Hematopoietic multipotent progenitor cell (in vitro differentiated cells): ENCODE data around the gene TCF4. TPM values are rescaled to one million over a fixed set of nuclear protein-coding genes. Genes with fewer than 3 reads are reported as not detected.
A peak's percentile ranks its signal among the peaks of the same experiment; 100 is the strongest.

ENCODE experiments used
- DNase-seq, 3 donors: peaks; one replicate each; pipeline ENCODE4 v3.0.0-alpha.2; 2011 to 2015; ENCODE audit warnings: low read depth in 2 of 3, low spot score in 2 of 3
- total RNA-seq: library from RNA; depleted of rRNA; stranded (reverse); fragments of >200 nt; gene quantifications from one replicate; pipeline ENCODE4 v1.2.3, GENCODE V29; 2012

TCF4 gene
- total RNA-seq, 1 donor, result 127 TPM

- peak in 2 of 3 donors; percentile 72 to 93 for DNase-seq
Observed at GRCh38 chr18:55338978-55339650, 248.9 kb downstream of the TCF4 start.

- peak in 1 of 3 donors; percentile 60 for DNase-seq
Observed at GRCh38 chr18:55337908-55338521, 250.0 kb downstream of the TCF4 start.

- DNase-seq, result no peak
Observed at GRCh38 chr18:55337138-55337537, 250.9 kb downstream of the TCF4 start.

- no peak for DNase-seq
Observed at GRCh38 chr18:55336438-55337100, 251.4 kb downstream of the TCF4 start.

GRCh38 chr18:55334875-55335274, 253.1 kb downstream of the TCF4 start:
- DNase-seq, result no peak

GRCh38 chr18:55331301-55331700, 256.7 kb downstream of the TCF4 start:
- no peak for DNase-seq

- peak in 2 of 3 donors; percentile 50 to 54 for DNase-seq
Observed at GRCh38 chr18:55328301-55328700, 259.7 kb downstream of the TCF4 start.

- DNase-seq, result no peak
Observed at GRCh38 chr18:55327454-55327853, 260.5 kb downstream of the TCF4 start.

GRCh38 chr18:55326134-55326533, 261.9 kb downstream of the TCF4 start:
- DNase-seq, result no peak

- no peak for DNase-seq
Observed at GRCh38 chr18:55324166-55324565, 263.8 kb downstream of the TCF4 start.

- no peak for DNase-seq
Observed at GRCh38 chr18:55323051-55323994, 264.7 kb downstream of the TCF4 start.

GRCh38 chr18:55322178-55322735, 265.7 kb downstream of the TCF4 start:
- peak in 2 of 3 donors; percentile 85 to 95 for DNase-seq

GRCh38 chr18:55321265-55322177, 266.5 kb downstream of the TCF4 start:
- DNase-seq, result peak in 2 of 3 donors; percentile 86 to 88

- DNase-seq, result peak in 1 of 3 donors; percentile 19
Observed at GRCh38 chr18:55320424-55321264, 267.3 kb downstream of the TCF4 start.

- DNase-seq, result no peak
Observed at GRCh38 chr18:55319459-55320193, 268.4 kb downstream of the TCF4 start.

- DNase-seq, result no peak
Observed at GRCh38 chr18:55318951-55319441, 269.0 kb downstream of the TCF4 start.

- no peak for DNase-seq
Observed at GRCh38 chr18:55317864-55318263, 270.1 kb downstream of the TCF4 start.

- no peak for DNase-seq
Observed at GRCh38 chr18:55317324-55317723, 270.7 kb downstream of the TCF4 start.
